NT2/D1 (cell line): ENCODE measurements around the gene TECPR2.

Experiments
- YY1 ChIP-seq: IDR thresholded peaks from 2 replicates; pipeline ENCODE4 v1.6.1; 2011; ENCODE audit not compliant: insufficient read length, insufficient read depth
- ZNF274 ChIP-seq: IDR thresholded peaks from 2 replicates; pipeline ENCODE4 v1.6.1; 2011; ENCODE audit warnings: mild to moderate bottlenecking, low read depth, low read length

GRCh38 chr14:102473559-102473958 is 110.8 kb downstream of the TECPR2 start:
- no peak for TF ChIP-seq ZNF274
- TF ChIP-seq YY1: no peak
